SKM-1 treated with dmso at 0.1 percent for 144 hours (cell line): ENCODE data around the gene ZFR2.
"Not testable (repeated sequence)": the region's sequence is repeated elsewhere in the genome, so short reads cannot be mapped to it uniquely, and the experiment has no call there.

Experiments used
- DNase-seq: peaks from one replicate; lab custom pipeline; 2025; ENCODE audit not compliant: unreplicated experiment; lab: John Stamatoyannopoulos, UW

Gene ZFR2

GRCh38 chr19:3868770-3869456 is at the start of gene ZFR2:
TSS of gene ZFR2 (minus strand) at chr19:3869038. CDS start at chr19:3869017, 21 bp downstream.
- no peak for DNase-seq

- no peak for DNase-seq
Observed at GRCh38 chr19:3916033-3916432, 47.2 kb upstream of the ZFR2 start.

- DNase-seq: no peak
Observed at GRCh38 chr19:3914199-3914598, 45.4 kb upstream of the ZFR2 start.

- no peak for DNase-seq
Observed at GRCh38 chr19:3910105-3910504, 41.3 kb upstream of the ZFR2 start.

- no peak for DNase-seq
Observed at GRCh38 chr19:3908266-3909054, 39.6 kb upstream of the ZFR2 start.

GRCh38 chr19:3907626-3908265 is 38.9 kb upstream of the ZFR2 start:
- no peak for DNase-seq

GRCh38 chr19:3904233-3904632 is 35.4 kb upstream of the ZFR2 start:
- no peak for DNase-seq

GRCh38 chr19:3902317-3902973 is 33.6 kb upstream of the ZFR2 start:
- DNase-seq: no peak

GRCh38 chr19:3899531-3900294 is 30.9 kb upstream of the ZFR2 start:
- DNase-seq: no peak

GRCh38 chr19:3898426-3898825 is 29.6 kb upstream of the ZFR2 start:
- no peak for DNase-seq

GRCh38 chr19:3897936-3898335 is 29.1 kb upstream of the ZFR2 start:
- DNase-seq: no peak

- DNase-seq: no peak
Observed at GRCh38 chr19:3895788-3896187, 26.9 kb upstream of the ZFR2 start.

- not testable (repeated sequence) for DNase-seq
Observed at GRCh38 chr19:3894959-3895358, 26.1 kb upstream of the ZFR2 start.

GRCh38 chr19:3893509-3894179 is 24.8 kb upstream of the ZFR2 start:
- DNase-seq: no peak

GRCh38 chr19:3890591-3890990 is 21.8 kb upstream of the ZFR2 start:
- DNase-seq: no peak

- no peak for DNase-seq
Observed at GRCh38 chr19:3882041-3882384, 13.2 kb upstream of the ZFR2 start.

GRCh38 chr19:3881272-3882040 is 12.6 kb upstream of the ZFR2 start:
- peak; percentile 33 for DNase-seq

- no peak for DNase-seq
Observed at GRCh38 chr19:3880471-3881271, 11.8 kb upstream of the ZFR2 start, which contains the start of gene ATCAY. TSS of gene ATCAY (plus strand) at chr19:3880685. CDS start at chr19:3885768, 5,083 bp downstream.

GRCh38 chr19:3879656-3880055 is 10.8 kb upstream of the ZFR2 start:
- DNase-seq: no peak
